Peyer's patch (tissue), 4 donors: ENCODE data around the gene EPHA6.

Source experiments
- POLR2A ChIP-seq, 2 donors: fragments of 450-650 bp; IDR thresholded peaks; one replicate each; pipeline ENCODE4 v1.5.1; 2017; ENCODE audit warnings: antibody characterized with exemption in 2 of 2, mild to moderate bottlenecking in 2 of 2, moderate library complexity in 2 of 2
- TF ChIP-seq, protein P1 (sequence below), 6 experiments: fragments of 450-650 bp in 4 of 6; fragments of 200-600 bp in 2 of 6; sonication (generic) in 1 of 6; IDR thresholded peaks; one replicate each; pipeline ENCODE4 v1.5.1; 2017 to 2019; ENCODE audit warnings: antibody characterized with exemption in 6 of 6, mild to moderate bottlenecking in 3 of 6, moderate library complexity in 1 of 6

DNA sequence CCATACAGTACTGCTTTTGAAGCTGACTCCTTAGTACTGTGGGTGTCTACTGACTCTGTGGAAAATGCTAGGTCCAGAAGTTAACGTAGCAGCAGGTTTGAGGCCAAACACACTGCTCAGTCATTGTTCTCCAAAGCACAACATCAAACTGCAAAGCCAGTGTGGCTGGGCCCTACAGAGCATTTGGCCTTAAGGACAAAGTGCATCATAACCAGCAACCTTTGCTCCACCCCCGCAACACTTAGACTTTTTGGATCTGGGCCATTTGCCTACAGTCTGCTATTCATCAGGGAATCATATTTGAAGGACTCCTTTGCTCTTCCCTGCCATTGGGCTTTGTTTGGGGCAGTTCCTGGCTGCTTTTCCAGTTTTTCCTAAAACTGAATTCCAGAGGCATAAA, 907.1 kb downstream of the EPHA6 start:
- TF ChIP-seq POLR2A (IDR thresholded peaks at IDR 0.05), result no peak
- TF ChIP-seq, protein P1, sequence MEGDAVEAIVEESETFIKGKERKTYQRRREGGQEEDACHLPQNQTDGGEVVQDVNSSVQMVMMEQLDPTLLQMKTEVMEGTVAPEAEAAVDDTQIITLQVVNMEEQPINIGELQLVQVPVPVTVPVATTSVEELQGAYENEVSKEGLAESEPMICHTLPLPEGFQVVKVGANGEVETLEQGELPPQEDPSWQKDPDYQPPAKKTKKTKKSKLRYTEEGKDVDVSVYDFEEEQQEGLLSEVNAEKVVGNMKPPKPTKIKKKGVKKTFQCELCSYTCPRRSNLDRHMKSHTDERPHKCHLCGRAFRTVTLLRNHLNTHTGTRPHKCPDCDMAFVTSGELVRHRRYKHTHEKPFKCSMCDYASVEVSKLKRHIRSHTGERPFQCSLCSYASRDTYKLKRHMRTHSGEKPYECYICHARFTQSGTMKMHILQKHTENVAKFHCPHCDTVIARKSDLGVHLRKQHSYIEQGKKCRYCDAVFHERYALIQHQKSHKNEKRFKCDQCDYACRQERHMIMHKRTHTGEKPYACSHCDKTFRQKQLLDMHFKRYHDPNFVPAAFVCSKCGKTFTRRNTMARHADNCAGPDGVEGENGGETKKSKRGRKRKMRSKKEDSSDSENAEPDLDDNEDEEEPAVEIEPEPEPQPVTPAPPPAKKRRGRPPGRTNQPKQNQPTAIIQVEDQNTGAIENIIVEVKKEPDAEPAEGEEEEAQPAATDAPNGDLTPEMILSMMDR (IDR thresholded peaks at IDR 0.05), result no peak
